CD4-positive, alpha-beta memory T cell (primary cell): Measurements from ENCODE around the gene PEX5. TPM values are rescaled to one million over a fixed set of nuclear protein-coding genes. Genes with fewer than 3 reads are reported as not detected.
A peak's percentile ranks its signal among the peaks of the same experiment; 100 is the strongest.
"Not testable (repeated sequence)": the region's sequence is repeated elsewhere in the genome, so short reads cannot be mapped to it uniquely, and the experiment has no call there.

ENCODE experiments used
- CTCF ChIA-PET: fragments of 350-600 bp; sonication (Branson Sonifier 250); formaldehyde crosslinking; loops from one replicate; lab custom pipeline; 2021; ENCODE audit warnings: inconsistent platforms; ENCODE audit not compliant: partially characterized antibody; lab: Charles Lee
- POLR2A ChIA-PET: fragments of 350-600 bp; sonication (Branson Sonifier 250); formaldehyde crosslinking; loops from one replicate; lab custom pipeline; 2021; ENCODE audit not compliant: partially characterized antibody; lab: Charles Lee
- DNase-seq, 5 donors: peaks; one replicate each; pipeline versions ENCODE4 v3.0.0 to v3.0.0-alpha.2; 2020 to 2022; ENCODE audit warnings: mixed read lengths in 1 of 5
- H3K27ac ChIP-seq: one replicate; pipeline ENCODE4 v1.7.0; 2013; ENCODE audit warnings: low read depth, low read length
- H3K27me3 ChIP-seq: 2 replicates; pipeline ENCODE4 v1.7.0; 2013; ENCODE audit warnings: mild to moderate bottlenecking, low read length, moderate library complexity; ENCODE audit not compliant: insufficient read depth
- H3K36me3 ChIP-seq: 2 replicates; pipeline ENCODE4 v1.7.0; 2013; ENCODE audit warnings: mild to moderate bottlenecking, low read length, moderate library complexity; ENCODE audit not compliant: insufficient read depth
- H3K4me1 ChIP-seq: 2 replicates; pipeline ENCODE4 v1.7.0; 2013; ENCODE audit warnings: mild to moderate bottlenecking, low read length, moderate library complexity; ENCODE audit not compliant: insufficient read depth
- H3K4me3 ChIP-seq, 2 donors: one replicate each; pipeline ENCODE4 v1.7.0; 2013; ENCODE audit warnings: low read length in 2 of 2, mild to moderate bottlenecking in 1 of 2
- H3K9me3 ChIP-seq, 2 donors: one replicate each; pipeline ENCODE4 v1.7.0; 2013; ENCODE audit warnings: low read length in 2 of 2, control low read depth in 1 of 2; ENCODE audit not compliant: control insufficient read depth in 1 of 2
- H3K27ac Mint-ChIP-seq, 7 donors: one replicate each; pipeline ENCODE4 v1.8.0; 2020 to 2021; ENCODE audit warnings: mixed read lengths in 7 of 7, mild to moderate bottlenecking in 6 of 7, inconsistent platforms in 3 of 7, moderate library complexity in 3 of 7
- H3K27me3 Mint-ChIP-seq, 2 donors: one replicate each; pipeline ENCODE4 v1.8.0; 2020 to 2021; ENCODE audit warnings: mixed read lengths in 2 of 2
- H3K36me3 Mint-ChIP-seq, 2 donors: one replicate each; pipeline ENCODE4 v1.8.0; 2020 to 2021; ENCODE audit warnings: mixed read lengths in 2 of 2, inconsistent platforms in 1 of 2, mild to moderate bottlenecking in 1 of 2
- H3K4me1 Mint-ChIP-seq, 4 donors: one replicate each; pipeline ENCODE4 v1.8.0; 2020 to 2021; ENCODE audit warnings: mixed read lengths in 4 of 4, mild to moderate bottlenecking in 1 of 4
- H3K4me3 Mint-ChIP-seq, 8 donors: one replicate each; pipeline ENCODE4 v1.8.0; 2020 to 2021; ENCODE audit warnings: mixed read lengths in 8 of 8, mild to moderate bottlenecking in 7 of 8, moderate library complexity in 6 of 8, inconsistent platforms in 3 of 8
- H3K9me3 Mint-ChIP-seq, 8 donors: one replicate each; pipeline ENCODE4 v1.8.0; 2020 to 2021; ENCODE audit warnings: mixed read lengths in 8 of 8, mild to moderate bottlenecking in 5 of 8, inconsistent platforms in 3 of 8, moderate library complexity in 1 of 8
- intact Hi-C: fragments of 100-400 bp; cut with micrococcal nuclease; formaldehyde crosslinking; loops from one replicate; pipeline ENCODE4 v1.15.1; 2023
- polyA plus RNA-seq, 2 donors: library from polyadenylated mRNA; unstranded; fragments of 300-500 nt; fragmentation: Illumina TruSeq; gene quantifications; one replicate each; pipeline ENCODE4 v1.2.3, GENCODE V29; 2021
- total RNA-seq, 2 experiments: library from RNA; stranded (reverse); gene quantifications; one replicate each; pipeline ENCODE4 v1.2.3, GENCODE V29; 2021

Gene PEX5
- total and polyA plus RNA-seq, 4 experiments from 2014 or later, result 10.8 to 28.9 (median 21.5) TPM

GRCh38 chr12:7207866-7208625, 18.6 kb downstream of the PEX5 start:
- peaks cover 34% of the 10 kb centered on the region for H3K36me3 ChIP-seq
- Mint-ChIP-seq H3K27ac (peak overlapping the region in 1 of 7 donors; percentile 49), H3K4me1 (no peaks in the 10 kb centered on the region), H3K9me3 (peaks cover 2 to 21% (median 14%) of the 10 kb centered on the region in 8 donors), H3K4me3 (no peak overlapping the region), H3K27me3 (no peaks in the 10 kb centered on the region), H3K36me3 (peaks cover 83 to 88% of the 10 kb centered on the region in 2 donors)
- no peak for DNase-seq
- H3K4me1 ChIP-seq, result no peaks in the 10 kb centered on the region
- POLR2A ChIA-PET, result no interaction called here
- no peaks in the 10 kb centered on the region for H3K9me3 ChIP-seq
- no peak overlapping the region for H3K4me3 ChIP-seq
- intact Hi-C loops, result no loop called here
- H3K27ac ChIP-seq, result no peak overlapping the region
- H3K27me3 ChIP-seq, result no peaks in the 10 kb centered on the region
- CTCF ChIA-PET, result interaction anchor here (1.1 kb wide), 1 partner anchor 11 kb away, joined by 3 read pairs; no protein-coding TSS in a partner anchor

- DNase-seq, result no peak
- ChIA-PET POLR2A (no interaction called here), CTCF (interaction anchor here (1.3 to 2.3 kb wide), 2 partner anchors 10 to 251 kb away, joined by 5 to 6 read pairs; no protein-coding TSS in a partner anchor)
- Histone ChIP-seq H3K27me3 (no peaks in the 10 kb centered on the region), H3K4me1 (no peaks in the 10 kb centered on the region), H3K4me3 (no peak overlapping the region), H3K9me3 (no peaks in the 10 kb centered on the region), H3K36me3 (peaks cover 34% of the 10 kb centered on the region), H3K27ac (no peak overlapping the region)
- Mint-ChIP-seq H3K4me3 (no peak overlapping the region), H3K27ac (no peak overlapping the region), H3K36me3 (peaks cover 67 to 74% of the 10 kb centered on the region in 2 donors), H3K9me3 (peaks cover 2 to 21% (median 14%) of the 10 kb centered on the region in 8 donors), H3K4me1 (no peaks in the 10 kb centered on the region), H3K27me3 (no peaks in the 10 kb centered on the region)
- intact Hi-C loops, result no loop called here
Observed at GRCh38 chr12:7209958-7210357, 20.5 kb downstream of the PEX5 start.

GRCh38 chr12:7210642-7211151, 21.2 kb downstream of the PEX5 start:
- no peaks in the 10 kb centered on the region for H3K27me3 Mint-ChIP-seq
- H3K4me1 Mint-ChIP-seq, result no peaks in the 10 kb centered on the region
- Histone ChIP-seq H3K4me1 (no peaks in the 10 kb centered on the region), H3K27ac (no peak overlapping the region), H3K9me3 (no peaks in the 10 kb centered on the region), H3K4me3 (no peak overlapping the region), H3K27me3 (no peaks in the 10 kb centered on the region), H3K36me3 (peaks cover 34% of the 10 kb centered on the region)
- CTCF ChIA-PET, result interaction anchor here (1.3 to 2.3 kb wide), 2 partner anchors 9 to 250 kb away, joined by 5 to 6 read pairs; no protein-coding TSS in a partner anchor
- DNase-seq, result no peak
- intact Hi-C loops, result no loop called here
- H3K27ac Mint-ChIP-seq, result peak overlapping the region in 2 of 7 donors; percentile 37 to 59
- H3K4me3 Mint-ChIP-seq, result no peak overlapping the region
- peaks cover 63 to 67% of the 10 kb centered on the region in 2 donors for H3K36me3 Mint-ChIP-seq
- peaks cover 2 to 26% (median 18%) of the 10 kb centered on the region in 8 donors for H3K9me3 Mint-ChIP-seq
- POLR2A ChIA-PET, result no interaction called here

GRCh38 chr12:7212678-7213077, 23.2 kb downstream of the PEX5 start:
- intact Hi-C loops, result no loop called here
- POLR2A ChIA-PET, result no interaction called here
- peak overlapping the region in 1 of 7 donors; percentile 35 for H3K27ac Mint-ChIP-seq

GRCh38 chr12:7213745-7214144, 24.3 kb downstream of the PEX5 start:
- H3K4me1 Mint-ChIP-seq, intact Hi-C loops, H3K4me1 ChIP-seq, H3K27ac ChIP-seq, H3K27ac Mint-ChIP-seq, H3K27me3 Mint-ChIP-seq, POLR2A ChIA-PET, H3K9me3 ChIP-seq, DNase-seq, H3K27me3 ChIP-seq, H3K4me3 ChIP-seq, H3K4me3 Mint-ChIP-seq, CTCF ChIA-PET: not testable (repeated sequence)
- Mint-ChIP-seq H3K36me3 (peaks cover 35 to 37% of the 10 kb centered on the region in 2 donors), H3K9me3 (peaks cover 2 to 26% (median 18%) of the 10 kb centered on the region in 8 donors)
- H3K36me3 ChIP-seq, result peaks cover 22% of the 10 kb centered on the region

More at GRCh38 chr12:7212678-7213077, 23.2 kb downstream of the PEX5 start:
- no peak overlapping the region for H3K4me3 ChIP-seq
- H3K27ac ChIP-seq, result no peak overlapping the region
- no peak for DNase-seq
- peaks cover 32% of the 10 kb centered on the region for H3K36me3 ChIP-seq
- Mint-ChIP-seq H3K27me3 (no peaks in the 10 kb centered on the region), H3K4me1 (no peaks in the 10 kb centered on the region), H3K36me3 (peaks cover 45 to 48% of the 10 kb centered on the region in 2 donors), H3K4me3 (no peak overlapping the region), H3K9me3 (peaks cover 2 to 26% (median 18%) of the 10 kb centered on the region in 8 donors)
- CTCF ChIA-PET, result interaction anchor here (1.3 to 1.5 kb wide), 2 partner anchors 11 to 248 kb away, joined by 3 to 5 read pairs; no protein-coding TSS in a partner anchor
- no peaks in the 10 kb centered on the region for H3K9me3 ChIP-seq
- no peaks in the 10 kb centered on the region for H3K27me3 ChIP-seq
- H3K4me1 ChIP-seq, result no peaks in the 10 kb centered on the region

- H3K36me3 Mint-ChIP-seq, result peaks cover 4 to 6% of the 10 kb centered on the region in 2 donors
- POLR2A ChIA-PET, result no interaction called here
- Histone ChIP-seq H3K27me3 (no peaks in the 10 kb centered on the region), H3K4me1 (no peaks in the 10 kb centered on the region), H3K36me3 (no peaks in the 10 kb centered on the region), H3K4me3 (no peak overlapping the region), H3K27ac (no peak overlapping the region), H3K9me3 (no peaks in the 10 kb centered on the region)
- no peak overlapping the region for H3K4me3 Mint-ChIP-seq
- DNase-seq, result no peak
- peaks cover 0 to 10% (median 6%) of the 10 kb centered on the region in 8 donors for H3K9me3 Mint-ChIP-seq
- no peaks in the 10 kb centered on the region for H3K4me1 Mint-ChIP-seq
- intact Hi-C loops, result loop anchor here (2.0 to 5.0 kb wide), 2 partner anchors 75 to 105 kb away; no protein-coding TSS in a partner anchor
- H3K27ac Mint-ChIP-seq, result no peak overlapping the region
- H3K27me3 Mint-ChIP-seq, result no peaks in the 10 kb centered on the region
- CTCF ChIA-PET, result no interaction called here
Observed at GRCh38 chr12:7217475-7218069, 28.1 kb downstream of the PEX5 start.
